ENCODE results near the gene MRPL44.

DNA sequence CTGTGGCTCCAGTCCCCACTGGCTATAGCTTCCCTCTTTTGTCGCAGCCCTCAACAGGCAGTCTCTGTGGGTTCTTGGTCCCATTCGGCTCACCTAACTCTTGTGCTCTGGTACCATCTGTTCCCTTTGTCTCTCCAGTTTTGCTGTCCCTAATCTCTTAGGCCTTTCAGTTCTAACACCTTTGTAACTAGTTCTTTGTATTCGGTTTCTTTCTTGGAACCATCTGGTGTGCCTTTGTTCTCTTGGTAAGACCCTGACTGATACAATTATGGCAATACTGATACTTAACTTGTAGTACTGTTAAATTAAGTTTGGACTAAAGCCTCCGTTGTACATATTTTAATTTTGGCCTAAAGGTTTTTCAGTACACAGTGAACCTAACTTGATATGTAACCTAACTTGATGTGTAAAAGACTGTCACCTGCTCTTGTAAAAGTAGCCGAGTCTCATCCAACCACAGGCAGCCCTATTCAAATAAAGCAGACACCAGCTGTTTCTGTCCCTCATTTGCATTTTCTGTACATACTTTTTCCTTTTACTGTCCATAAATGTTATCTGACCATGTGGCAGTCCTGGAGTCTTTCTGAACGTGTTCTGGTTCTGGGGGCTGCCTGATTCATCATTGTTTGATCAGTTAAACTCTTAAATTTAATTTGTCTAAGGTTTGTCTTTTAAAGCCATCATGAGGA lies 4.8 kb upstream of the MRPL44 start:
- TF ChIP-seq CTCF (IDR thresholded peaks at IDR 0.05; ENCODE audit: insufficient read depth, low read depth, low read length), result no peak
- TF ChIP-seq EZH2 (IDR thresholded peaks at IDR 0.05; ENCODE audit: insufficient read depth, low read length), result no peak

Data from astrocyte (in vitro differentiated cells and primary cell).